ENCODE results near the gene CFAP57.

Gene CFAP57

GRCh38 chr1:43253876-43254275, 81.7 kb downstream of the CFAP57 start:
- DNase-seq (ENCODE audit: low read depth, low spot score) = no peak

DNA sequence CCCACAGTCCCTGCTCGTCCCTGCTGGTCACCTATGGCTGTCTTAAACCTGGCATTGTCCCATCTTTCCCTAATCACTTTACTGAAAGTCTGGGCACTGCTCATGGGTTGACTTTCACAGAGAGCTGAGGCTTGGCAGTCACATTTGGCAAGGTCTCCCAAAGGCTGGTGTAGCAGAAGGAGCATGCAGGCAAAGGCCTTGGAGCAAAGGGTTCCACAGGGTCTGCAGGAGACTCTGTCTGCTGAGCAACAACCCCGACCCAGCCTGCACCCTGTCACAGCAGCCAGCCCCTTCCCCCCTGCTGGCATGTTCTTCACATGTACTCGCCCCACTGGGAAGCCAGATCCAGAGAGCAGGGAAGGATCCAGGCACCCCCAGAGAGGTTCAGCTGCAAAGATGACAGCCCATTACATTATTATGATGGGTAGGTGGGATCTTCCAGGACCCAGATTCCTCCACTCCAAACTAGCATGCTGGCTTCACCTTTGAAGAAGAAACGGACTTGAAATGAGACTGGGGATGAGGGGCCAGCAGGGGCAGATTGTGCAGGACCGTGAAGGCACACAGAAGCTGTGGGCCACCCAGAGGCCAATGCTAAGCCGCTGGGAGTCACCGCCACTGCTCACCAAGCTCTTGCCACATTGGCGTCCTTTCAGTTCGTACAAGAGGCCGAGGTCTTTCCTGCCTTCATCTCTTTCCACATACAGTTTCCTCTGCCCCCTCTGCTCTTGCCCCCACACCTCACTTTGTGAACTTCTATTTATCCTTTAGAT, 83.5 kb downstream of the CFAP57 start:
- DNase-seq (ENCODE audit: low read depth, low spot score) = no peak

DNA sequence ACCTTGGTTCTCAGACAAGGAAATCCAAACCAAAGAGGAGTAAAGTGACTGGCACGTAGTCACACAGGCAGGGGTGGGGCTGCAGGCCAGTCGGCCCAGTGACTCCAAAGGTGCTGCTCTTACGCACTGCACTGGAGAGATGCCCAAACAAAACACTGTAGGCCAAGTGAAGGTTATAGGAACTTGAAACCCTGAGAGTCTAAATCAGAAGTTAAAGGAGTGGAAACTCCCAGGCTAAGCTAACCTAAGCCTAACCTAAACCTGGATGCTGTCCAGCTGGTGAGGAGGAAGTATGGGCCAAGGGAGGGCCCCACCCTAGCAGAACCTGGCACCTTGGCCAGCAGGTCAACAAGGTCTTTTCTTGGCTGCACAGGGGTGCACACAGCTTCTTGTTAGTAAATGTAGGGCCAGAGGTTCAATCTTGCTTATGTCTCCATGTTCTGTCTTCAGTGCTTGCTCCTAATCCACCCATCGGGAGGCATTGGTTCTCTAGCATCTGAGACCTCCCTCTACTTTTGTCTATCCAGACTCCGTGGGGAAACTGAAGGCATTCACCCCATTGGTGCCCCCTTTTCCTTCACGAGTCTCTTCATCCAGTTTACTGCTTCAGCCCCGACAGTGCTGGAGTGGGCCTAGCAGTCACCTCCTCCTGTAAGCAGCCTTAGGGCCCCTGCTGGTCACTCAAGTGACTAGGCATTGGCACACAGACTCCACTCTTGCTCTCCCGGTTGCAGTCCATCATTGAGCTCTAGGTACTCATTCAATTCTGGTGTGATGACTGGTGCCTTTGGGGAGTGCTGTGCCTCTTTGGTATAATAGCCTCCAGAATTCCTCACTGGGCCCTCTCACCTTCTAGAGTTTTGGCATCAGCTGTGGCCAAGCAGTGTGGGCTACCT, 84.8 kb downstream of the CFAP57 start:
- no peak for DNase-seq (ENCODE audit: low read depth, low spot score)

- DNase-seq (ENCODE audit: low read depth, low spot score) = no peak
Measured at GRCh38 chr1:43258370-43258769, 86.2 kb downstream of the CFAP57 start.

DNA sequence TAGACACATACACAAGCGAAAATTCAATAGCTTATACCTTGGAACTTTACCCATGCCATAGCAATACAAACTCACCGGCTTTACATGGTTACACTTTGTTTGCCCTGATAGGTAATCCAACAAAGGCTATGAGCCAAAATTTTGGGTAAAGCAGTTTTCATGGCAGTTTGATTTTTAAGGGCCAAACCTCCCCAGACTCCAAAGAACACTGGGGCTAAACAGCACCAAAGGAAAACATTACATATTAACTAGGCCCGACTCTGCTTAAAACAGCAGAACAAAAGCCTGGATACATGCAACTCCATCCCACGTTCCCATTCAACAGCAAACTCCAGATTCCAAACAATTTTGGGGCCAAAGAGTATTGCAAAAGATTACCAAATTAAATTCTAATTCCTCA, 93.3 kb downstream of the CFAP57 start:
- DNase-seq (ENCODE audit: low read depth, low spot score) = no peak

DNA sequence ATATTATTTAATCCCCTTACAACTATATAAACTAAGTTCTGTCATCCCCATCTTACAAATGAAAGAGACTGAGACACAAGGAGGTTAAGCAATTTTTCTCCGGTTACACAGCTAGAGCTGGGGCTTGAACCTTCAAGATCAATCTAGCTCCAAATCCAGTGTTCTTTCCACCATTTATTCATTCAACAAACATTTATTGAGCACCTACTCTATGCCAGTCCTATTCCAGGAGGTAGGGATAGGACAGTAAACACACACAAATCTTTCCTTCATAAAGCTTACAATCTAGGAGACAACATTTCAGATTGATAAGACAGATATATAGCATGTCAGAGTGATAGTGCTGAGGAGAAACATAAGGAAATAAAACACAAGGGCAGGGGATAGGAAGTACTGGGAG, 94.8 kb downstream of the CFAP57 start:
- no peak for DNase-seq (ENCODE audit: low read depth, low spot score)

GRCh38 chr1:43267291-43267805, 95.2 kb downstream of the CFAP57 start:
- no peak for DNase-seq (ENCODE audit: low read depth, low spot score)

- DNase-seq (ENCODE audit: low read depth, low spot score) = no peak
Measured at GRCh38 chr1:43267818-43268425, 95.8 kb downstream of the CFAP57 start.

GRCh38 chr1:43269627-43270375, 97.7 kb downstream of the CFAP57 start, which contains the start of gene TMEM125:
TSS of gene TMEM125 (plus strand) at chr1:43269983. CDS start at chr1:43272723, 2,740 bp downstream.
- DNase-seq (ENCODE audit: low read depth, low spot score) = no peak

DNA sequence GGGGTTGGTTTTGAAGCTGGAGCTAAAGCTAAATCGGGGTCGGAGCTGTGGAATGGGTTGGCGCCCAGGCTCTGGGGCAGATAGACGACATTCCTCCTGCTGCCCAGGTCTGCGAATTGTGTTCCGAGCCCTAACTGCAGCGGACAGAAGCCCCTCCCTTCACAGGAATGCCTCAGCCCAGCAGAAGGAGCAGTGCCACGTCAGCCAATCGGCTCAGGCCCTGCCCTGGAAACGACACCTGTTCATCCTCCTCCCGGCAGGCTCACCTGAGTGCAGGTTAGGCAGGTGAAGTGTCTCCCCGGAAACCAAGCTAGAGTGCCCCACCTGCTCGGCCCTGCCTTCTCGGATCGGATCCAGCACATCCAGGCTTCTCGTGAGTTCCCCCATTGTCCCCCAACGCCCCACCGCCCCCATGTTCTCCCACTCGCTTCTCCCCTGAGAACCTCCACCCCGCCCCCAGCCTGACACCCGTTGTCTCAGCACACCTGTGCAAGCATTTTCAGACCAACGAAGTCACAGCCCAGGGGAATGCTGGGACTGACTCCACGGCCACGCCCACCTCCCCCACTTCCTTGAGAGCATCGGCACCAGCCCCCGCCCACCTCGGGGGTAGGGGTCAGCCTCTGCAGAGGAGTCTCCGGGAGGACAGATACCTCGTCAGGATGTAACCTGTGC, 98.4 kb downstream of the CFAP57 start:
- no peak for DNase-seq (ENCODE audit: low read depth, low spot score)

- DNase-seq (ENCODE audit: low read depth, low spot score) = no peak
Measured at GRCh38 chr1:43271186-43272118, 99.3 kb downstream of the CFAP57 start.

DNA sequence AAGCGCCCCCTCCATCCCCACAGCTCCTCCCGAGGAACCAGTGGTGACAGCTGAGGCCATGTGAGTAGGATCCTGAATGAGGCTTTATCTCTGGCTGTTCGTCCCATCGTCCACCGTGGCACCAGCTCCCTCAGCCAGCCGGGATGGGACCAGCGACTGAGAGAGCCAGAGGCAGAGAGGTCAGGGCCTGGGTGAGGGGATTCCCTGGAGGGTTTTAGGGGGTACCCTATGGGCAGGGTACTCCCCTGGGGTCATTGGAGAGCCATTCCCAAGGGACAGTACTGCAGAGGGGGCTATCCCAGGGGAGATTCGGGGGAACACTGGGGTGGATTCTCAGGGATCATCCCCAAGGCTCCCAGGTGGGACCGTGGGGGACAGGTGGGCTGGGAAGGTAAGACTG, 100.0 kb downstream of the CFAP57 start:
- DNase-seq (ENCODE audit: low read depth, low spot score) = no peak

- no peak for DNase-seq (ENCODE audit: low read depth, low spot score)
Measured at GRCh38 chr1:43272576-43273571, 100.7 kb downstream of the CFAP57 start.

DNA sequence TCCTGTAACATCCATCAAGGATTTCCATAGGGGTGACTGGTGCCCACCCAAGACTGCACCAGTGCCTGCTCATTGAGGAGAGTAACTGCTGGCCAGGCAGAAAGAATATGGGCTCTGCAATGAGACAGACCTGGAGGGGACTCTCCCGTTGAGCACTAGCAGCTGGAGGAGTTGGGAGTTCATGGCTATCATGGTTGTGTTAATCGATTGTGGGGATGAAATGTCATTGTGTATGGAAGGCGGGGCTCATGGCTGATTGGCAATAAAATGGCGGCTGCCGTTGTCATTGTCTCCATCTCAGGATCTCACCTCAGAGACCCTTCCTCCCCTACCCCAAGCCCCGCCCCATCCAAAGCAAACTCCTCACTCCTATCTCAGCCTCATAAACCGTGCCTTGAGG, 101.6 kb downstream of the CFAP57 start:
- no peak for DNase-seq (ENCODE audit: low read depth, low spot score)

DNA sequence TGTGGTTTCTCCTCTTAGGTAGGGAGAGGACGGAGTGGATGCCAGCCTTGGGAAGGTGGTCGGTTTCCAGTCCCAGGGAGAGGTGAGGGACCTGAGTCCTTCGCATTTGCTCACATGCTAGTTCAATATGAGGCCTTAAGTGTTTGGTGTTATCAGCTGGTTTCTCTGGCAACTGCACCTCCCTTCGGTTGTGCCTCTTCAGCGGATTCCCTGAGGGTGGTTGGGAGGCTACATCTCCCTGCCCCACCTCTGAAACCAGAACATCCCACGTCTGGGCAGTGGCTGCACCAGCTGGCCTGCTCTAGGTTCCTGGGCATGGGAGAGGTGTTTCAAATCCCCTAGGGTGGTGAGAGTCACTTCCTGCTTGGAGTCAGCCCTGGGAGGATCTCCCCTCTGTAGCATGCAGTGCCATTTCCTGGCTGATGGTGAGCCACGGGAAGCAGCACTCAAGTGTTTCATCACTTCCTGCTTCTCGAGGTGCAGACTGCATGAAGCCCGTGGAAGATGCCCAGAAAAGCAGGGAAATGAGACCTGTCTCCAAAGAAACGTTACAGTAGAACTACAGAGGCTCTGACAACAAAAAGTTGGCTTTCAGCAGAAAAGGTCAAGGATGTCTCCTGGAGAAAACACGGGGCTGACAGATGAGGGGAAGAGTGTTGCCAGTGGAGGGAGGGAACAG, 102.1 kb downstream of the CFAP57 start:
- no peak for DNase-seq (ENCODE audit: low read depth, low spot score)

- DNase-seq (ENCODE audit: low read depth, low spot score) = no peak
Measured at GRCh38 chr1:43274804-43275180, 102.7 kb downstream of the CFAP57 start.

GRCh38 chr1:43275826-43276620, 103.9 kb downstream of the CFAP57 start:
- DNase-seq (ENCODE audit: low read depth, low spot score) = no peak

All from brain pericyte (primary cell).